CD8-positive, alpha-beta memory T cell (primary cell): ENCODE measurements around the gene PRKAG2. TPM values are rescaled to one million over a fixed set of nuclear protein-coding genes. Genes with fewer than 3 reads are reported as not detected.
A peak's percentile ranks its signal among the peaks of the same experiment; 100 is the strongest.

Source experiments
- CTCF ChIA-PET: fragments of 350-600 bp; sonication (Branson Sonifier 250); formaldehyde crosslinking; loops from one replicate; lab custom pipeline; 2021; ENCODE audit warnings: antibody characterized with exemption; lab: Charles Lee
- POLR2A ChIA-PET: fragments of 350-600 bp; sonication (Branson Sonifier 250); formaldehyde crosslinking; loops from one replicate; lab custom pipeline; 2021; ENCODE audit warnings: antibody characterized with exemption; lab: Charles Lee
- DNase-seq, 5 donors: peaks; one replicate each; pipeline versions ENCODE4 v3.0.0 to v3.0.0-alpha.2; 2020 to 2022; ENCODE audit warnings: mixed read lengths in 1 of 5
- H3K27ac ChIP-seq: one replicate; pipeline ENCODE4 v1.7.0; 2013; ENCODE audit warnings: low read depth, mild to moderate bottlenecking, low read length, moderate library complexity
- H3K27me3 ChIP-seq: 2 replicates; pipeline ENCODE4 v1.7.0; 2013; ENCODE audit warnings: low read length, mild to moderate bottlenecking; ENCODE audit not compliant: insufficient read depth, poor library complexity, severe bottlenecking
- H3K36me3 ChIP-seq: 2 replicates; pipeline ENCODE4 v1.7.0; 2013; ENCODE audit warnings: mild to moderate bottlenecking, low read length, moderate library complexity; ENCODE audit not compliant: insufficient read depth
- H3K4me1 ChIP-seq: 2 replicates; pipeline ENCODE4 v1.7.0; 2013; ENCODE audit warnings: mild to moderate bottlenecking, low read length, moderate library complexity; ENCODE audit not compliant: insufficient read depth
- H3K4me3 ChIP-seq: 2 replicates; pipeline ENCODE4 v1.7.0; 2013; ENCODE audit warnings: mild to moderate bottlenecking, low read length
- H3K9me3 ChIP-seq: 2 replicates; pipeline ENCODE4 v1.7.0; 2013; ENCODE audit warnings: mild to moderate bottlenecking, low read length
- H3K27ac Mint-ChIP-seq, 8 donors: one replicate each; pipeline ENCODE4 v1.8.0; 2020 to 2021; ENCODE audit warnings: mixed read lengths in 8 of 8, mild to moderate bottlenecking in 6 of 8, inconsistent platforms in 3 of 8, moderate library complexity in 3 of 8
- H3K27me3 Mint-ChIP-seq, 2 donors: one replicate each; pipeline ENCODE4 v1.8.0; 2020 to 2021; ENCODE audit warnings: mixed read lengths in 2 of 2, mild to moderate bottlenecking in 1 of 2, moderate library complexity in 1 of 2
- H3K36me3 Mint-ChIP-seq, 3 donors: one replicate each; pipeline ENCODE4 v1.8.0; 2020 to 2021; ENCODE audit warnings: mixed read lengths in 3 of 3, inconsistent platforms in 1 of 3, mild to moderate bottlenecking in 1 of 3
- H3K4me1 Mint-ChIP-seq, 3 donors: one replicate each; pipeline ENCODE4 v1.8.0; 2020 to 2021; ENCODE audit warnings: mixed read lengths in 3 of 3, inconsistent platforms in 1 of 3, mild to moderate bottlenecking in 1 of 3
- H3K4me3 Mint-ChIP-seq, 7 donors: one replicate each; pipeline ENCODE4 v1.8.0; 2020 to 2021; ENCODE audit warnings: mixed read lengths in 7 of 7, mild to moderate bottlenecking in 6 of 7, moderate library complexity in 4 of 7, inconsistent platforms in 2 of 7
- H3K9me3 Mint-ChIP-seq, 5 donors: one replicate each; pipeline ENCODE4 v1.8.0; 2020 to 2022; ENCODE audit warnings: mixed read lengths in 5 of 5, mild to moderate bottlenecking in 3 of 5, moderate library complexity in 2 of 5, inconsistent platforms in 1 of 5
- polyA plus RNA-seq: library from polyadenylated mRNA; unstranded; fragments of 300-500 nt; fragmentation: Illumina TruSeq; gene quantifications from one replicate; pipeline ENCODE4 v1.2.3, GENCODE V29; 2021
- total RNA-seq, 2 experiments: library from RNA; stranded (reverse); gene quantifications; one replicate each; pipeline ENCODE4 v1.2.3, GENCODE V29; 2021

PRKAG2 gene
- total and polyA plus RNA-seq, 3 experiments from 2014 or later = 23.1 to 31.4 (median 27.2) TPM

- no peaks in the 10 kb centered on the region for H3K9me3 Mint-ChIP-seq
- no peaks in the 10 kb centered on the region for H3K27me3 Mint-ChIP-seq
- Histone ChIP-seq H3K36me3 (no peaks in the 10 kb centered on the region), H3K27me3 (no peaks in the 10 kb centered on the region), H3K4me3 (no peak overlapping the region), H3K4me1 (peaks cover 5% of the 10 kb centered on the region), H3K9me3 (no peaks in the 10 kb centered on the region), H3K27ac (no peak overlapping the region)
- DNase-seq = peak in 1 of 5 donors; percentile 8
- peaks cover 0 to 10% (median 0%) of the 10 kb centered on the region in 3 donors for H3K36me3 Mint-ChIP-seq
- ChIA-PET POLR2A (no interaction called here), CTCF (interaction anchor here (1.5 to 1.7 kb wide), 2 partner anchors 13 to 65 kb away, joined by 3 to 5 read pairs; no protein-coding TSS in a partner anchor)
- peak overlapping the region in 2 of 8 donors; percentile 37 to 63 for H3K27ac Mint-ChIP-seq
- peaks cover 32 to 60% (median 52%) of the 10 kb centered on the region in 3 donors for H3K4me1 Mint-ChIP-seq
- H3K4me3 Mint-ChIP-seq = no peak overlapping the region
These were observed 6.7 kb downstream of the PRKAG2 start for GRCh38 chr7:151869968-151870918.

- no peak overlapping the region for H3K27ac ChIP-seq
- no peak overlapping the region for H3K4me3 ChIP-seq
- Mint-ChIP-seq H3K9me3 (no peaks in the 10 kb centered on the region), H3K4me1 (peaks cover 32 to 61% (median 53%) of the 10 kb centered on the region in 3 donors), H3K4me3 (no peak overlapping the region), H3K27ac (no peak overlapping the region), H3K27me3 (no peaks in the 10 kb centered on the region), H3K36me3 (peaks cover 0 to 11% (median 0%) of the 10 kb centered on the region in 3 donors)
- no peaks in the 10 kb centered on the region for H3K9me3 ChIP-seq
- POLR2A ChIA-PET = no interaction called here
- no peak for DNase-seq
- CTCF ChIA-PET = interaction anchor here (1.2 to 1.7 kb wide), 3 partner anchors 8 to 66 kb away, joined by 3 to 5 read pairs (median 4); no protein-coding TSS in a partner anchor
- H3K27me3 ChIP-seq = no peaks in the 10 kb centered on the region
- H3K4me1 ChIP-seq = no peaks in the 10 kb centered on the region
- H3K36me3 ChIP-seq = no peaks in the 10 kb centered on the region
These were observed 7.5 kb downstream of the PRKAG2 start for GRCh38 chr7:151869455-151869854.

- peaks cover 32 to 64% (median 57%) of the 10 kb centered on the region in 3 donors for H3K4me1 Mint-ChIP-seq
- H3K4me1 ChIP-seq = no peaks in the 10 kb centered on the region
- H3K36me3 ChIP-seq = no peaks in the 10 kb centered on the region
- no peak overlapping the region for H3K4me3 Mint-ChIP-seq
- H3K27me3 ChIP-seq = no peaks in the 10 kb centered on the region
- no peaks in the 10 kb centered on the region for H3K9me3 ChIP-seq
- H3K36me3 Mint-ChIP-seq = peaks cover 0 to 11% (median 0%) of the 10 kb centered on the region in 3 donors
- DNase-seq = no peak
- no peaks in the 10 kb centered on the region for H3K9me3 Mint-ChIP-seq
- no peak overlapping the region for H3K27ac Mint-ChIP-seq
- no peak overlapping the region for H3K4me3 ChIP-seq
- POLR2A ChIA-PET = no interaction called here
- no peaks in the 10 kb centered on the region for H3K27me3 Mint-ChIP-seq
- no peak overlapping the region for H3K27ac ChIP-seq
- CTCF ChIA-PET = interaction anchor here (1.2 to 1.7 kb wide), 3 partner anchors 8 to 66 kb away, joined by 3 to 5 read pairs (median 4); no protein-coding TSS in a partner anchor
These were observed 7.8 kb downstream of the PRKAG2 start for GRCh38 chr7:151869109-151869428.

- ChIA-PET CTCF (interaction anchor here (1.2 to 1.7 kb wide), 4 partner anchors 7 to 67 kb away, joined by 3 to 5 read pairs (median 4); no protein-coding TSS in a partner anchor), POLR2A (no interaction called here)
- Mint-ChIP-seq H3K4me1 (peaks cover 34 to 65% (median 55%) of the 10 kb centered on the region in 3 donors), H3K27ac (peak overlapping the region in 1 of 8 donors; percentile 37), H3K9me3 (no peaks in the 10 kb centered on the region), H3K4me3 (no peak overlapping the region), H3K36me3 (peaks cover 0 to 11% (median 0%) of the 10 kb centered on the region in 3 donors), H3K27me3 (no peaks in the 10 kb centered on the region)
- Histone ChIP-seq H3K27ac (no peak overlapping the region), H3K36me3 (no peaks in the 10 kb centered on the region), H3K9me3 (no peaks in the 10 kb centered on the region), H3K4me1 (no peaks in the 10 kb centered on the region), H3K4me3 (no peak overlapping the region), H3K27me3 (no peaks in the 10 kb centered on the region)
- no peak for DNase-seq
These were observed 8.4 kb downstream of the PRKAG2 start for GRCh38 chr7:151868396-151869108.

GRCh38 chr7:151867912-151868311 is 9.0 kb downstream of the PRKAG2 start:
- Mint-ChIP-seq H3K27me3 (no peaks in the 10 kb centered on the region), H3K9me3 (no peaks in the 10 kb centered on the region), H3K36me3 (peaks cover 0 to 11% (median 0%) of the 10 kb centered on the region in 3 donors), H3K4me3 (no peak overlapping the region), H3K4me1 (peaks cover 30 to 58% (median 48%) of the 10 kb centered on the region in 3 donors), H3K27ac (peak overlapping the region in 1 of 8 donors; percentile 17)
- no peaks in the 10 kb centered on the region for H3K36me3 ChIP-seq
- no peaks in the 10 kb centered on the region for H3K4me1 ChIP-seq
- no peak overlapping the region for H3K27ac ChIP-seq
- DNase-seq = peak in 1 of 5 donors; percentile 27
- POLR2A ChIA-PET = no interaction called here
- CTCF ChIA-PET = interaction anchor here (1.4 kb wide), 1 partner anchor 28 kb away, joined by 3 read pairs; no protein-coding TSS in a partner anchor
- no peaks in the 10 kb centered on the region for H3K27me3 ChIP-seq
- no peaks in the 10 kb centered on the region for H3K9me3 ChIP-seq
- H3K4me3 ChIP-seq = no peak overlapping the region

- Histone ChIP-seq H3K4me1 (no peaks in the 10 kb centered on the region), H3K27me3 (no peaks in the 10 kb centered on the region), H3K4me3 (no peak overlapping the region), H3K36me3 (no peaks in the 10 kb centered on the region), H3K27ac (no peak overlapping the region), H3K9me3 (no peaks in the 10 kb centered on the region)
- POLR2A ChIA-PET = no interaction called here
- Mint-ChIP-seq H3K27ac (peak overlapping the region in 2 of 8 donors; percentile 75 to 88), H3K4me1 (peaks cover 28 to 58% (median 44%) of the 10 kb centered on the region in 3 donors), H3K4me3 (no peak overlapping the region), H3K9me3 (no peaks in the 10 kb centered on the region), H3K36me3 (peaks cover 0 to 11% (median 0%) of the 10 kb centered on the region in 3 donors), H3K27me3 (no peaks in the 10 kb centered on the region)
- peak in 1 of 5 donors; percentile 13 for DNase-seq
- CTCF ChIA-PET = interaction anchor here (1.4 kb wide), 1 partner anchor 27 kb away, joined by 3 read pairs; no protein-coding TSS in a partner anchor
These were observed 9.9 kb downstream of the PRKAG2 start for GRCh38 chr7:151866761-151867655.

- Histone ChIP-seq H3K27me3 (no peaks in the 10 kb centered on the region), H3K9me3 (no peaks in the 10 kb centered on the region), H3K4me1 (no peaks in the 10 kb centered on the region), H3K27ac (no peak overlapping the region), H3K36me3 (no peaks in the 10 kb centered on the region), H3K4me3 (no peak overlapping the region)
- Mint-ChIP-seq H3K4me1 (peaks cover 18 to 53% (median 35%) of the 10 kb centered on the region in 3 donors), H3K4me3 (no peak overlapping the region), H3K36me3 (peaks cover 0 to 11% (median 0%) of the 10 kb centered on the region in 3 donors), H3K9me3 (no peaks in the 10 kb centered on the region), H3K27ac (no peak overlapping the region), H3K27me3 (no peaks in the 10 kb centered on the region)
- CTCF ChIA-PET = no interaction called here
- peak in 1 of 5 donors; percentile 3 for DNase-seq
- POLR2A ChIA-PET = no interaction called here
These were observed 10.9 kb downstream of the PRKAG2 start for GRCh38 chr7:151866028-151866427.
